GM13977 (cell line): Measurements from ENCODE around the gene MPPED1.

Source experiments
- DNase-seq: peaks from one replicate; pipeline ENCODE4 v3.0.0; 2012; ENCODE audit warnings: low spot score
- CTCF ChIP-seq: IDR thresholded peaks from 2 replicates; pipeline ENCODE4 v1.5.1; 2012; ENCODE audit warnings: mild to moderate bottlenecking, control low read depth; ENCODE audit not compliant: insufficient read depth; ENCODE audit errors: extremely low read depth, missing control alignments
- in situ Hi-C: fragments of 300-500 bp; cut with MboI; formaldehyde crosslinking; loops from one replicate; pipeline ENCODE4 v1.12.0; 2022; ENCODE audit warnings: low sequenced_read_pairs, low pct_unique_long_range_greater_than_20kb, mixed read lengths, inconsistent platforms; ENCODE audit not compliant: unreplicated experiment

The MPPED1 gene

GRCh38 chr22:43484227-43484626, 72.4 kb downstream of the MPPED1 start:
- no peak for DNase-seq
- in situ Hi-C loops: no loop called here
- TF ChIP-seq CTCF: no peak

- no peak for TF ChIP-seq CTCF
- no peak for DNase-seq
- in situ Hi-C loops: no loop called here
Observed at GRCh38 chr22:43485502-43486089, 73.8 kb downstream of the MPPED1 start.

- DNase-seq: no peak
- TF ChIP-seq CTCF: no peak
- in situ Hi-C loops: no loop called here
Observed at GRCh38 chr22:43487311-43488030, 75.7 kb downstream of the MPPED1 start.

- in situ Hi-C loops: no loop called here
- DNase-seq: no peak
- no peak for TF ChIP-seq CTCF
Observed at GRCh38 chr22:43488031-43488866, 76.4 kb downstream of the MPPED1 start.

GRCh38 chr22:43488937-43489336, 77.1 kb downstream of the MPPED1 start:
- in situ Hi-C loops: no loop called here
- DNase-seq: no peak
- TF ChIP-seq CTCF: no peak

GRCh38 chr22:43490311-43490710, 78.5 kb downstream of the MPPED1 start:
- TF ChIP-seq CTCF: no peak
- in situ Hi-C loops: no loop called here
- DNase-seq: no peak
